ENCODE data around the gene AVPR2. TPM values are rescaled to one million over a fixed set of nuclear protein-coding genes. Genes with fewer than 3 reads are reported as not detected.

AVPR2 gene
- total RNA-seq, 1 experiment from 2014 or later, result not detected

DNA sequence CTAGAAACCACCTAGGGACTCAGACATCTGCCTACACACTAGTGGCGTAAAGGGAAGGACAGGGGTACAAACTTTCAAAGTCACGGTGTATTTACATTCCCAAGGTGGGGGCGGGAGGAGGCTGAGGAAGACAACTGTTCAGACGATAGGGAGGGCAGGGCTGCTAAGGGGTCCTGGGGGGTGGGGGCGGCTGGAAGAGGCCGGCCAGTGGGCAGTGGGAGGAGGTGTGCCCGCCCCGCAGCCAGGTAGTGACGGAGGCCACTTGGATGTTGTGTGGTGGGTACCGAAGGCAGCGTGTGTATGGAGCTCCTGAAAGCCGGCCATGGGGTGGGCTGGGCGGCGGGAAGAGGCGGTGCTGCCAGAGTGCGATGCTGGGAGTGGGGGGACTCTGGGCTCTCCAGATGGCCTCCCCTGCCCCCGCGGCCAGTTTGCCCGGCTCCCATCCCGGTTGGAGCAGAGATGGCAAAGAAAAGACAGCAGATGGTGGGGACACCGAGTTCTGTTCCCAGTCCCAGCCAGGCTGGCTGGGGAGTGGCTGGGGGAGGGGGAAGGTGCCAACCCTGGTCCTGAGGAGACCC lies 42.7 kb upstream of the AVPR2 start:
- H2AFZ ChIP-seq (ENCODE audit: low read depth, low read length, poor library complexity, severe bottlenecking), result no peak overlapping the region
- intact Hi-C loops (cut with micrococcal nuclease), result no loop called here
- H3K4me1 ChIP-seq (ENCODE audit: control insufficient read depth in 1 of 2, insufficient read depth in 2 of 2, low read length in 2 of 2), result no peaks in the 10 kb centered on the region
- H3K9ac ChIP-seq (ENCODE audit: low read length), result no peak overlapping the region
- no peak overlapping the region for H3K27ac ChIP-seq (ENCODE audit: low read depth, low read length)
- no peaks in the 10 kb centered on the region for H3K79me2 ChIP-seq (ENCODE audit: insufficient read depth, low read length)
- H3K36me3 ChIP-seq (ENCODE audit: control insufficient read depth in 1 of 2, insufficient read depth in 2 of 2, low read length in 2 of 2), result no peaks in the 10 kb centered on the region
- H3K27me3 ChIP-seq (ENCODE audit: insufficient read depth, low read length), result peaks cover 4% of the 10 kb centered on the region; the same call in 1 of the 2 replicates
- DNase-seq (ENCODE audit: low read depth, low spot score) (no peak), ATAC-seq (no peak)
- no peak for TF ChIP-seq EZH2phosphoT487 (IDR thresholded peaks at IDR 0.05; ENCODE audit: borderline replicate concordance)
- TF ChIP-seq FOSL1 (IDR thresholded peaks at IDR 0.05; ENCODE audit: low read depth), result no peak
- TF ChIP-seq CBX3 (IDR thresholded peaks at IDR 0.05; ENCODE audit: low read depth), result no peak
- TF ChIP-seq EZH2 (IDR thresholded peaks at IDR 0.05), result no peak
- no peak for TF ChIP-seq TCF7L2 (IDR thresholded peaks at IDR 0.05; ENCODE audit: borderline replicate concordance, extremely low read depth, insufficient read depth, insufficient read length)
- TF ChIP-seq SIN3A (IDR thresholded peaks at IDR 0.05; ENCODE audit: low read depth), result no peak
- TF ChIP-seq CEBPB (IDR thresholded peaks at IDR 0.05; ENCODE audit: low read depth), result no peak
- TF ChIP-seq, protein P1, sequence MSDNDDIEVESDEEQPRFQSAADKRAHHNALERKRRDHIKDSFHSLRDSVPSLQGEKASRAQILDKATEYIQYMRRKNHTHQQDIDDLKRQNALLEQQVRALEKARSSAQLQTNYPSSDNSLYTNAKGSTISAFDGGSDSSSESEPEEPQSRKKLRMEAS (IDR thresholded peaks at IDR 0.05), result no peak
- TF ChIP-seq, protein P2, sequence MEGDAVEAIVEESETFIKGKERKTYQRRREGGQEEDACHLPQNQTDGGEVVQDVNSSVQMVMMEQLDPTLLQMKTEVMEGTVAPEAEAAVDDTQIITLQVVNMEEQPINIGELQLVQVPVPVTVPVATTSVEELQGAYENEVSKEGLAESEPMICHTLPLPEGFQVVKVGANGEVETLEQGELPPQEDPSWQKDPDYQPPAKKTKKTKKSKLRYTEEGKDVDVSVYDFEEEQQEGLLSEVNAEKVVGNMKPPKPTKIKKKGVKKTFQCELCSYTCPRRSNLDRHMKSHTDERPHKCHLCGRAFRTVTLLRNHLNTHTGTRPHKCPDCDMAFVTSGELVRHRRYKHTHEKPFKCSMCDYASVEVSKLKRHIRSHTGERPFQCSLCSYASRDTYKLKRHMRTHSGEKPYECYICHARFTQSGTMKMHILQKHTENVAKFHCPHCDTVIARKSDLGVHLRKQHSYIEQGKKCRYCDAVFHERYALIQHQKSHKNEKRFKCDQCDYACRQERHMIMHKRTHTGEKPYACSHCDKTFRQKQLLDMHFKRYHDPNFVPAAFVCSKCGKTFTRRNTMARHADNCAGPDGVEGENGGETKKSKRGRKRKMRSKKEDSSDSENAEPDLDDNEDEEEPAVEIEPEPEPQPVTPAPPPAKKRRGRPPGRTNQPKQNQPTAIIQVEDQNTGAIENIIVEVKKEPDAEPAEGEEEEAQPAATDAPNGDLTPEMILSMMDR (IDR thresholded peaks at IDR 0.05 in 2 of 3, conservative IDR thresholded peaks at IDR 0.05 in 1 of 3; ENCODE audit: borderline replicate concordance in 1 of 3, insufficient read depth in 1 of 3, low read depth in 2 of 3, low read length in 2 of 3), result no peak
- TF ChIP-seq JUND (IDR thresholded peaks at IDR 0.05), result no peak
- no peak for TF ChIP-seq SP1 (IDR thresholded peaks at IDR 0.05; ENCODE audit: low read depth)
- no peak for TF ChIP-seq YY1 (IDR thresholded peaks at IDR 0.05; ENCODE audit: extremely low read depth, insufficient replicate concordance, low read depth, low read length)
- TF ChIP-seq, protein P3, sequence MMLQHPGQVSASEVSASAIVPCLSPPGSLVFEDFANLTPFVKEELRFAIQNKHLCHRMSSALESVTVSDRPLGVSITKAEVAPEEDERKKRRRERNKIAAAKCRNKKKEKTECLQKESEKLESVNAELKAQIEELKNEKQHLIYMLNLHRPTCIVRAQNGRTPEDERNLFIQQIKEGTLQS (IDR thresholded peaks at IDR 0.05), result no peak
- TF ChIP-seq, protein P4, sequence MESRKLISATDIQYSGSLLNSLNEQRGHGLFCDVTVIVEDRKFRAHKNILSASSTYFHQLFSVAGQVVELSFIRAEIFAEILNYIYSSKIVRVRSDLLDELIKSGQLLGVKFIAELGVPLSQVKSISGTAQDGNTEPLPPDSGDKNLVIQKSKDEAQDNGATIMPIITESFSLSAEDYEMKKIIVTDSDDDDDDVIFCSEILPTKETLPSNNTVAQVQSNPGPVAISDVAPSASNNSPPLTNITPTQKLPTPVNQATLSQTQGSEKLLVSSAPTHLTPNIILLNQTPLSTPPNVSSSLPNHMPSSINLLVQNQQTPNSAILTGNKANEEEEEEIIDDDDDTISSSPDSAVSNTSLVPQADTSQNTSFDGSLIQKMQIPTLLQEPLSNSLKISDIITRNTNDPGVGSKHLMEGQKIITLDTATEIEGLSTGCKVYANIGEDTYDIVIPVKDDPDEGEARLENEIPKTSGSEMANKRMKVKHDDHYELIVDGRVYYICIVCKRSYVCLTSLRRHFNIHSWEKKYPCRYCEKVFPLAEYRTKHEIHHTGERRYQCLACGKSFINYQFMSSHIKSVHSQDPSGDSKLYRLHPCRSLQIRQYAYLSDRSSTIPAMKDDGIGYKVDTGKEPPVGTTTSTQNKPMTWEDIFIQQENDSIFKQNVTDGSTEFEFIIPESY (IDR thresholded peaks at IDR 0.05; ENCODE audit: extremely low read depth, insufficient replicate concordance, low read length), result no peak
- TF ChIP-seq EGR1 (IDR thresholded peaks at IDR 0.05; ENCODE audit: low read depth), result no peak
- TF ChIP-seq ELF1 (IDR thresholded peaks at IDR 0.05; ENCODE audit: borderline replicate concordance, low read depth), result no peak
- TF ChIP-seq, protein P5, sequence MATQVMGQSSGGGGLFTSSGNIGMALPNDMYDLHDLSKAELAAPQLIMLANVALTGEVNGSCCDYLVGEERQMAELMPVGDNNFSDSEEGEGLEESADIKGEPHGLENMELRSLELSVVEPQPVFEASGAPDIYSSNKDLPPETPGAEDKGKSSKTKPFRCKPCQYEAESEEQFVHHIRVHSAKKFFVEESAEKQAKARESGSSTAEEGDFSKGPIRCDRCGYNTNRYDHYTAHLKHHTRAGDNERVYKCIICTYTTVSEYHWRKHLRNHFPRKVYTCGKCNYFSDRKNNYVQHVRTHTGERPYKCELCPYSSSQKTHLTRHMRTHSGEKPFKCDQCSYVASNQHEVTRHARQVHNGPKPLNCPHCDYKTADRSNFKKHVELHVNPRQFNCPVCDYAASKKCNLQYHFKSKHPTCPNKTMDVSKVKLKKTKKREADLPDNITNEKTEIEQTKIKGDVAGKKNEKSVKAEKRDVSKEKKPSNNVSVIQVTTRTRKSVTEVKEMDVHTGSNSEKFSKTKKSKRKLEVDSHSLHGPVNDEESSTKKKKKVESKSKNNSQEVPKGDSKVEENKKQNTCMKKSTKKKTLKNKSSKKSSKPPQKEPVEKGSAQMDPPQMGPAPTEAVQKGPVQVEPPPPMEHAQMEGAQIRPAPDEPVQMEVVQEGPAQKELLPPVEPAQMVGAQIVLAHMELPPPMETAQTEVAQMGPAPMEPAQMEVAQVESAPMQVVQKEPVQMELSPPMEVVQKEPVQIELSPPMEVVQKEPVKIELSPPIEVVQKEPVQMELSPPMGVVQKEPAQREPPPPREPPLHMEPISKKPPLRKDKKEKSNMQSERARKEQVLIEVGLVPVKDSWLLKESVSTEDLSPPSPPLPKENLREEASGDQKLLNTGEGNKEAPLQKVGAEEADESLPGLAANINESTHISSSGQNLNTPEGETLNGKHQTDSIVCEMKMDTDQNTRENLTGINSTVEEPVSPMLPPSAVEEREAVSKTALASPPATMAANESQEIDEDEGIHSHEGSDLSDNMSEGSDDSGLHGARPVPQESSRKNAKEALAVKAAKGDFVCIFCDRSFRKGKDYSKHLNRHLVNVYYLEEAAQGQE (IDR thresholded peaks at IDR 0.05; ENCODE audit: low read depth), result no peak
- no peak for TF ChIP-seq ZFX (IDR thresholded peaks at IDR 0.05)
- no peak for TF ChIP-seq POLR2A (IDR thresholded peaks at IDR 0.05; ENCODE audit: borderline replicate concordance, extremely low read depth, insufficient read depth, insufficient read length)
- CTCF ChIA-PET, result no interaction called here
- H3K9me2 ChIP-seq (ENCODE audit: insufficient read depth), result no peaks in the 10 kb centered on the region
- no peak overlapping the region for H3K4me2 ChIP-seq (ENCODE audit: low read length)
- H3K4me3 ChIP-seq (replicated peaks in 1 of 2; ENCODE audit: low read depth in 1 of 2, low read length in 2 of 2), result no peak overlapping the region
- H4K20me1 ChIP-seq (ENCODE audit: insufficient read depth), result no peaks in the 10 kb centered on the region
- no TSS peak for BruUV-seq (replicated peaks)
- RAD21 ChIA-PET (ENCODE audit: low non-redundant PET in 1 of 2, low total read pairs in 2 of 2, uncharacterized antibody in 2 of 2, unreplicated experiment in 2 of 2), result no interaction called here
- no peaks in the 10 kb centered on the region for H3K9me3 ChIP-seq (ENCODE audit: control insufficient read depth in 1 of 2, insufficient read depth in 1 of 2, low read depth in 1 of 2, low read length in 2 of 2)
- POLR2A ChIA-PET, result no interaction called here

Data from HCT116 (cell line).